ENCODE results near the gene MGAT5B.

DNA sequence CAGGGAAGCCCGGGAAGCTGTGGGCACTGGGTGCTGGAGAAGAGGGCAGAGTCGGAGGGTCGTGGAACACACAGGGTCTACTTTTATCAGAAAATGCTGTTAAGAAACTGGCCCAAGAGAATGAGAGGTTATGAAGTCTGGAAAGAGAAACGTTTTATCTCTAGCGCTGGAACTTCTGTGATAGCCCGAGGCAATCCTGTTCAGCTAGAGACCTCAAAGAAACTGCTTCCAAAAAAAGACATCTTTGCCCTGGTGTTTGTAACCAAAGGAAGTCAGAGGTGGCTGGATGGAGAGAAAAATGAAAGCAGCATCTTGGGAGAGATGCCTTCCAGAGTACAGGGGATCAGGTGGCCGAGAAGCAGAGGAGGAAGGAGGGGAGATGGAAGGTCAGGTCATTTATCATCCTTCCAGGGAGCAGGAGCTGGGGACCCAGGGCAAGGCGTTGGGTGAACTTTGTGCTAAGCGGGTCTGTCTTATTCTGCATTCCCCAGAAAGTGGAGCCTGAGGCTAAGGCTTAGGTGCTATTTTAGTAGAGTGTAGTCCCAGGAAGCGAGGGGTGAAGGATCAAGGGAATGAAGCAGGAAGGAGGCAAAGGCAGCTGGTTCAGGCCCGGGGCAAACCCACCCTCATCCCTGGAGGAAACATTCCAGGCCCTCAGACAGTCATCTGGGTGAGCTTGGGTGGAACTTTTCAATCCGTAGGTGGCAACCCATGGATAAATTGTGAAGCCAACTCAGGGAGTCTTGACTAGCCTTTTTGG, 66.5 kb downstream of the MGAT5B start:
- TF ChIP-seq, protein P1, sequence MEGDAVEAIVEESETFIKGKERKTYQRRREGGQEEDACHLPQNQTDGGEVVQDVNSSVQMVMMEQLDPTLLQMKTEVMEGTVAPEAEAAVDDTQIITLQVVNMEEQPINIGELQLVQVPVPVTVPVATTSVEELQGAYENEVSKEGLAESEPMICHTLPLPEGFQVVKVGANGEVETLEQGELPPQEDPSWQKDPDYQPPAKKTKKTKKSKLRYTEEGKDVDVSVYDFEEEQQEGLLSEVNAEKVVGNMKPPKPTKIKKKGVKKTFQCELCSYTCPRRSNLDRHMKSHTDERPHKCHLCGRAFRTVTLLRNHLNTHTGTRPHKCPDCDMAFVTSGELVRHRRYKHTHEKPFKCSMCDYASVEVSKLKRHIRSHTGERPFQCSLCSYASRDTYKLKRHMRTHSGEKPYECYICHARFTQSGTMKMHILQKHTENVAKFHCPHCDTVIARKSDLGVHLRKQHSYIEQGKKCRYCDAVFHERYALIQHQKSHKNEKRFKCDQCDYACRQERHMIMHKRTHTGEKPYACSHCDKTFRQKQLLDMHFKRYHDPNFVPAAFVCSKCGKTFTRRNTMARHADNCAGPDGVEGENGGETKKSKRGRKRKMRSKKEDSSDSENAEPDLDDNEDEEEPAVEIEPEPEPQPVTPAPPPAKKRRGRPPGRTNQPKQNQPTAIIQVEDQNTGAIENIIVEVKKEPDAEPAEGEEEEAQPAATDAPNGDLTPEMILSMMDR (conservative IDR thresholded peaks at IDR 0.05) = no peak
- TF ChIP-seq EZH2 (IDR thresholded peaks at IDR 0.05; ENCODE audit: low read depth) = no peak

Measured in PC-9 (cell line).